Adrenal gland (tissue), 5 donors: ENCODE data around the gene TOGARAM1.

Experiments used
- POLR2A ChIP-seq, 2 donors: fragments of 450-650 bp; IDR thresholded peaks; one replicate each; pipeline ENCODE4 v1.6.1; 2017; ENCODE audit warnings: antibody characterized with exemption in 2 of 2, mild to moderate bottlenecking in 2 of 2, moderate library complexity in 1 of 2
- TF ChIP-seq, protein P1 (sequence below), 6 experiments: fragments of 450-650 bp in 4 of 6; fragments of 200-600 bp in 2 of 6; sonication (generic) in 1 of 6; IDR thresholded peaks; 1 replicate in 5 of 6; 2 replicates in 1 of 6; pipeline versions ENCODE4 v1.5.1 to v1.8.0; 2016 to 2021; ENCODE audit warnings: antibody characterized with exemption in 6 of 6, mild to moderate bottlenecking in 2 of 6, moderate library complexity in 1 of 6
- donor health status: DM: no; HTN: no; CAD: no.

DNA sequence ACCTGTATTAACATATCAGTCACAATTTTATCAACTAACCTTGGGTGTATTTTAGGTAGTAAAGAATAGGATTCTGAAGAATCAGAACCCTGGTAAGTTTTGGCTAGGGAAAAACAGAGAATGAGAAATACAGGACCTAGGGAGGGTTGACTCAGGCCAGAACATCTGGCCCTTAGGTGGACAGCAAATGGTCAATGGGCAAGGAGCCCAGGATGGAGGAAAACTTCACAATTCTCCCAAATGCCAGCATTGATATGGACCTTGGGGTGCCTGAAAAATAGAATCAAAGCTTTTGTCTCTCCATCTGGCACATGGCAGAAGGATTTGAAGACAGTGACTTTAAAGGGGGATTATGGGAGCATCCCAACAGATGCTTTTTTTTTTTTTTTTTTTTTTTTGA is 89.2 kb downstream of the TOGARAM1 start:
- no peak for TF ChIP-seq POLR2A (IDR thresholded peaks at IDR 0.05)
- TF ChIP-seq, protein P1, sequence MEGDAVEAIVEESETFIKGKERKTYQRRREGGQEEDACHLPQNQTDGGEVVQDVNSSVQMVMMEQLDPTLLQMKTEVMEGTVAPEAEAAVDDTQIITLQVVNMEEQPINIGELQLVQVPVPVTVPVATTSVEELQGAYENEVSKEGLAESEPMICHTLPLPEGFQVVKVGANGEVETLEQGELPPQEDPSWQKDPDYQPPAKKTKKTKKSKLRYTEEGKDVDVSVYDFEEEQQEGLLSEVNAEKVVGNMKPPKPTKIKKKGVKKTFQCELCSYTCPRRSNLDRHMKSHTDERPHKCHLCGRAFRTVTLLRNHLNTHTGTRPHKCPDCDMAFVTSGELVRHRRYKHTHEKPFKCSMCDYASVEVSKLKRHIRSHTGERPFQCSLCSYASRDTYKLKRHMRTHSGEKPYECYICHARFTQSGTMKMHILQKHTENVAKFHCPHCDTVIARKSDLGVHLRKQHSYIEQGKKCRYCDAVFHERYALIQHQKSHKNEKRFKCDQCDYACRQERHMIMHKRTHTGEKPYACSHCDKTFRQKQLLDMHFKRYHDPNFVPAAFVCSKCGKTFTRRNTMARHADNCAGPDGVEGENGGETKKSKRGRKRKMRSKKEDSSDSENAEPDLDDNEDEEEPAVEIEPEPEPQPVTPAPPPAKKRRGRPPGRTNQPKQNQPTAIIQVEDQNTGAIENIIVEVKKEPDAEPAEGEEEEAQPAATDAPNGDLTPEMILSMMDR (IDR thresholded peaks at IDR 0.05) = no peak
